Endothelial cell of umbilical vein (primary cell): ENCODE data around the gene CEP57. TPM values are rescaled to one million over a fixed set of nuclear protein-coding genes. Genes with fewer than 3 reads are reported as not detected.

Source experiments
- BruUV-seq: library from RNA; stranded (reverse); fragments of 400-500 nt; replicated peaks from 2 replicates; lab custom pipeline; 2021; lab: Mats Ljungman, UMichigan
- CTCF ChIA-PET: fragments of 300-600, 350-600 bp; sonication (Branson Sonifier 250); formaldehyde crosslinking; loops from one replicate; lab custom pipeline; 2021; ENCODE audit warnings: antibody characterized with exemption, inconsistent platforms; lab: Charles Lee
- POLR2A ChIA-PET: fragments of 300-600, 350-600 bp; sonication (Branson Sonifier 250); formaldehyde crosslinking; loops from one replicate; lab custom pipeline; 2021; ENCODE audit warnings: antibody characterized with exemption, inconsistent platforms; lab: Charles Lee
- DNase-seq: peaks from one replicate; pipeline ENCODE4 v3.0.0-alpha.2; 2011; ENCODE audit warnings: low read depth, low spot score
- FAIRE-seq: peaks from 2 replicates; lab custom pipeline; 2011; peaks lifted over from hg19 to GRCh38; lab: Jason Lieb, UNC
- H2AFZ ChIP-seq: 2 replicates; pipeline ENCODE4 v1.6.0; 2012; ENCODE audit warnings: low read depth, low read length, control low read depth, inconsistent platforms
- H3K27ac ChIP-seq: 2 replicates; pipeline ENCODE4 v1.5.1; 2011; ENCODE audit warnings: low read depth, mild to moderate bottlenecking, control low read depth, low read length, moderate library complexity; ENCODE audit not compliant: insufficient read depth
- H3K27me3 ChIP-seq, 2 experiments: 2 replicates each; pipeline versions ENCODE4 v1.6.0 to v1.6.1; 2011; ENCODE audit warnings: low read length in 2 of 2, mixed read lengths in 1 of 2; ENCODE audit not compliant: control insufficient read depth in 2 of 2, insufficient read depth in 2 of 2
- H3K36me3 ChIP-seq, 2 experiments: 2 replicates in 1 of 2; 3 replicates in 1 of 2; pipeline ENCODE4 v1.5.1; 2011; ENCODE audit warnings: low read length in 2 of 2, mild to moderate bottlenecking in 1 of 2, moderate library complexity in 1 of 2; ENCODE audit not compliant: control insufficient read depth in 2 of 2, insufficient read depth in 2 of 2; ENCODE audit errors: extremely low read depth in 1 of 2
- H3K4me1 ChIP-seq: 3 replicates; pipeline ENCODE4 v1.5.1; 2011; ENCODE audit warnings: mild to moderate bottlenecking, low read length; ENCODE audit not compliant: control insufficient read depth, insufficient read depth; ENCODE audit errors: extremely low read depth
- H3K4me2 ChIP-seq: 2 replicates; pipeline ENCODE4 v1.6.1; 2011; ENCODE audit warnings: low read length, control low read depth, mixed read lengths; ENCODE audit not compliant: insufficient read depth
- H3K4me3 ChIP-seq, 3 experiments: fragments of 200-600 bp in 1 of 3; sonication (generic), shearing (Covaris generic) in 1 of 3; replicated peaks in 1 of 3; 2 replicates each; pipeline ENCODE4 v1.5.1; 2011 to 2016; ENCODE audit warnings: control low read depth in 3 of 3, low read length in 3 of 3, mild to moderate bottlenecking in 2 of 3, inconsistent platforms in 1 of 3, low read depth in 1 of 3, moderate library complexity in 1 of 3; ENCODE audit not compliant: insufficient read depth in 1 of 3
- H3K79me2 ChIP-seq: 2 replicates; pipeline ENCODE4 v1.6.0; 2012; ENCODE audit warnings: low read length, inconsistent platforms; ENCODE audit not compliant: control insufficient read depth, insufficient read depth
- H3K9ac ChIP-seq: replicated peaks from 2 replicates; pipeline ENCODE3; 2011; ENCODE audit warnings: low read length, control low read depth; ENCODE audit not compliant: insufficient read depth; ENCODE audit errors: extremely low read depth
- H3K9me1 ChIP-seq: replicated peaks from 3 replicates; pipeline ENCODE4 v1.6.0; 2011; ENCODE audit warnings: mild to moderate bottlenecking, low read length; ENCODE audit not compliant: control insufficient read depth, insufficient read depth; ENCODE audit errors: extremely low read depth
- H3K9me3 ChIP-seq: replicated peaks from 2 replicates; pipeline ENCODE4 v1.5.1; 2012; ENCODE audit warnings: low read length, inconsistent platforms; ENCODE audit not compliant: control insufficient read depth, insufficient read depth
- H4K20me1 ChIP-seq: replicated peaks from 2 replicates; pipeline ENCODE3; 2011; ENCODE audit warnings: mild to moderate bottlenecking, low read length; ENCODE audit not compliant: control insufficient read depth, insufficient read depth; ENCODE audit errors: extremely low read depth
- CTCF ChIP-seq, 2 donors: IDR thresholded peaks; 1 replicate in 1 of 2; 2 replicates in 1 of 2; pipeline ENCODE4 v1.5.1; 2011; ENCODE audit warnings: low read length in 2 of 2, mild to moderate bottlenecking in 2 of 2, moderate library complexity in 2 of 2, control low read depth in 1 of 2, inconsistent platforms in 1 of 2, low read depth in 1 of 2; ENCODE audit not compliant: insufficient read depth in 1 of 2; ENCODE audit errors: extremely low read depth in 1 of 2
- EZH2 ChIP-seq: IDR thresholded peaks from 2 replicates; pipeline ENCODE4 v1.6.1; 2012; ENCODE audit warnings: borderline replicate concordance, low read depth, mild to moderate bottlenecking, moderate library complexity, low read length, inconsistent platforms; ENCODE audit not compliant: severe bottlenecking
- FOS ChIP-seq: IDR thresholded peaks from 2 replicates; pipeline ENCODE4 v1.6.1; 2011; ENCODE audit warnings: mild to moderate bottlenecking, low read length, moderate library complexity, borderline replicate concordance; ENCODE audit not compliant: insufficient read depth
- GATA2 ChIP-seq: IDR thresholded peaks from 2 replicates; pipeline ENCODE4 v1.7.0; 2011; ENCODE audit warnings: low read depth, mild to moderate bottlenecking, moderate library complexity, mixed read lengths, low read length; ENCODE audit not compliant: insufficient read length, insufficient read depth
- JUN ChIP-seq: IDR thresholded peaks from 2 replicates; pipeline ENCODE4 v1.6.1; 2011; ENCODE audit warnings: borderline replicate concordance, low read depth; ENCODE audit not compliant: insufficient read length, insufficient read depth
- MAX ChIP-seq: IDR thresholded peaks from 2 replicates; pipeline ENCODE4 v1.6.1; 2011; ENCODE audit not compliant: insufficient read depth, insufficient read length
- MYC ChIP-seq: IDR thresholded peaks from one replicate; pipeline ENCODE4 v1.6.1; 2011; ENCODE audit warnings: mild to moderate bottlenecking, low read depth, low read length
- POLR2A ChIP-seq: IDR thresholded peaks from 2 replicates; pipeline ENCODE4 v1.6.1; 2012; ENCODE audit warnings: low read depth, mild to moderate bottlenecking, control low read depth, low read length
- POLR2AphosphoS5 ChIP-seq: IDR thresholded peaks from 2 replicates; pipeline ENCODE4 v1.6.1; 2012; ENCODE audit warnings: low read depth, mild to moderate bottlenecking, control low read depth, low read length, moderate library complexity; ENCODE audit not compliant: insufficient read depth
- dilution Hi-C: fragments of 300-500 bp; cut with MboI; formaldehyde crosslinking; loops from one replicate; pipeline ENCODE4 v1.15.0; 2019; ENCODE audit warnings: low sequenced_read_pairs; ENCODE audit not compliant: extremely low pct_ligation_motif_present
- intact Hi-C: fragments of 100-400 bp; cut with micrococcal nuclease; formaldehyde crosslinking; loops from one replicate; pipeline ENCODE4 v1.10.0; 2022
- polyA plus RNA-seq, 4 experiments: library from polyadenylated mRNA; depleted of rRNA in 3 of 4; stranded (reverse) in 3 of 4; unstranded in 1 of 4; fragments of >200 nt; gene quantifications; 2 replicates each; pipeline versions ENCODE4 v1.2.1 to v1.2.3, GENCODE V29; 2011 to 2012; ENCODE audit warnings: missing spikeins in 1 of 4
- total RNA-seq: library from RNA; stranded (reverse); gene quantifications from 2 replicates; pipeline ENCODE4 v1.2.3, GENCODE V29; 2021

The CEP57 gene
- total and polyA plus RNA-seq, 2 donors (not counting 3 experiments of a cell fraction or from before 2014, with no cell fraction given): 16.0 to 35.2 TPM

- TSS peak; percentile 30 for BruUV-seq
- H4K20me1 ChIP-seq: no peaks in the 10 kb centered on the region
- peaks cover 43% of the 10 kb centered on the region for H3K79me2 ChIP-seq
- ChIA-PET CTCF (interaction anchor here (0.7 to 7.1 kb wide), 12 partner anchors 9 to 637 kb away, joined by 3 to 40 read pairs (median 6); partner anchors contain the start of genes CCDC82, JRKL and MAML2), POLR2A (interaction anchor here (0.5 to 1.3 kb wide), 3 partner anchors 11 to 636 kb away, joined by 3 read pairs; no protein-coding TSS in a partner anchor)
- H3K4me1 ChIP-seq: peaks cover 21% of the 10 kb centered on the region
- intact Hi-C loops: loop anchor here (1.0 to 10.0 kb wide), 6 partner anchors 188 to 994 kb away; partner anchors contain the start of gene ENDOD1
- H3K27me3 ChIP-seq: no peaks in the 10 kb centered on the region
- DNase-seq: peak; percentile 59
- peak overlapping the region; percentile 90 for H3K27ac ChIP-seq
- peak overlapping the region; percentile 73 for H2AFZ ChIP-seq
- no peak for FAIRE-seq
- dilution Hi-C loops: no loop called here
- H3K4me3 ChIP-seq: peak overlapping the region; percentile 75 to 85 (median 84)
- peaks cover 4 to 7% of the 10 kb centered on the region in 2 experiments for H3K36me3 ChIP-seq
- TF ChIP-seq CTCF (IDR thresholded peaks at IDR 0.05; ENCODE audit: extremely low read depth in 1 of 2, insufficient read depth in 1 of 2, low read depth in 1 of 2, low read length in 2 of 2): peak; percentile 13 to 52
- no peak for TF ChIP-seq GATA2
- no peak for TF ChIP-seq FOS
- no peak for TF ChIP-seq POLR2AphosphoS5
- TF ChIP-seq JUN: no peak
- no peak for TF ChIP-seq MAX
- TF ChIP-seq EZH2: no peak
- TF ChIP-seq POLR2A: peak; percentile 85
- no peak for TF ChIP-seq MYC
- H3K4me2 ChIP-seq: peak overlapping the region; percentile 90
- H3K9me1 ChIP-seq: no peaks in the 10 kb centered on the region
- H3K9ac ChIP-seq: peak overlapping the region; percentile 88
- H3K9me3 ChIP-seq: no peaks in the 10 kb centered on the region
Observed at GRCh38 chr11:95788921-95789505, 1.3 kb upstream of the CEP57 start.
